Activated gamma-delta T cell treated with anti-CD3 and anti-CD28 coated beads, Interleukin-2, amount 50 U/mL, for 16 hours (primary cell): Measurements from ENCODE around the gene RFPL1.
"Not testable (repeated sequence)": the region's sequence is repeated elsewhere in the genome, so short reads cannot be mapped to it uniquely, and the experiment has no call there.

Experiments
- DNase-seq: peaks from one replicate; pipeline ENCODE4 v3.0.0-alpha.2; 2020; ENCODE audit warnings: low read depth

RFPL1 gene

GRCh38 chr22:29478326-29479276 lies 40.2 kb downstream of the RFPL1 start:
- no peak for DNase-seq

GRCh38 chr22:29479417-29480261 lies 41.3 kb downstream of the RFPL1 start, which contains the start of gene NEFH:
NEFH (plus strand) TSS chr22:29480218; CDS start chr22:29480263, 45 bp downstream.
- DNase-seq = no peak

- no peak for DNase-seq
These were observed 41.8 kb downstream of the RFPL1 start for GRCh38 chr22:29480262-29480511.

- no peak for DNase-seq
These were observed 42.3 kb downstream of the RFPL1 start for GRCh38 chr22:29480512-29481264.

- no peak for DNase-seq
These were observed 43.0 kb downstream of the RFPL1 start for GRCh38 chr22:29481265-29482000.

- DNase-seq = no peak
These were observed 43.9 kb downstream of the RFPL1 start for GRCh38 chr22:29482253-29482652.

- DNase-seq = no peak
These were observed 44.3 kb downstream of the RFPL1 start for GRCh38 chr22:29482726-29483125.

- DNase-seq = no peak
These were observed 44.9 kb downstream of the RFPL1 start for GRCh38 chr22:29483254-29483653.

GRCh38 chr22:29484642-29485041 lies 46.3 kb downstream of the RFPL1 start:
- no peak for DNase-seq

- DNase-seq = no peak
These were observed 47.1 kb downstream of the RFPL1 start for GRCh38 chr22:29485448-29485847.

GRCh38 chr22:29487426-29487986 lies 49.1 kb downstream of the RFPL1 start:
- DNase-seq = no peak

- DNase-seq = not testable (repeated sequence)
These were observed 50.9 kb downstream of the RFPL1 start for GRCh38 chr22:29489127-29489780.

GRCh38 chr22:29491012-29491411 lies 52.6 kb downstream of the RFPL1 start:
- DNase-seq = no peak
